Testis (tissue), 3 donors: ENCODE measurements around the gene PRDX2. TPM values are rescaled to one million over a fixed set of nuclear protein-coding genes. Genes with fewer than 3 reads are reported as not detected.
A peak's percentile ranks its signal among the peaks of the same experiment; 100 is the strongest.

ENCODE experiments used
- DNase-seq: peaks from one replicate; pipeline ENCODE4 v3.0.0-alpha.2; 2019
- H3K27ac ChIP-seq, 2 donors: fragments of 200-600 bp; sonication (generic); one replicate each; pipeline ENCODE4 v1.5.1; 2019
- H3K27me3 ChIP-seq: fragments of 200-600 bp; sonication (generic); one replicate; pipeline ENCODE4 v1.5.1; 2019
- H3K36me3 ChIP-seq: fragments of 200-600 bp; sonication (generic); one replicate; pipeline ENCODE4 v1.5.1; 2017; ENCODE audit warnings: low read depth; ENCODE audit errors: missing control alignments
- H3K4me1 ChIP-seq: fragments of 200-600 bp; sonication (generic); one replicate; pipeline ENCODE4 v1.5.1; 2019
- H3K4me3 ChIP-seq, 2 donors: fragments of 200-600 bp; sonication (generic); one replicate each; pipeline ENCODE4 v1.5.1; 2017 to 2019
- H3K9me3 ChIP-seq: fragments of 200-600 bp; sonication (generic); one replicate; pipeline ENCODE4 v1.5.1; 2017
- CTCF ChIP-seq, 3 experiments: fragments of 450-650 bp in 2 of 3; fragments of 200-600 bp in 1 of 3; sonication (generic) in 1 of 3; IDR thresholded peaks; one replicate each; pipeline ENCODE4 v1.5.1; 2016 to 2019; ENCODE audit warnings: antibody characterized with exemption in 3 of 3, mild to moderate bottlenecking in 2 of 3, moderate library complexity in 1 of 3
- POLR2A ChIP-seq: fragments of 450-650 bp; IDR thresholded peaks from one replicate; pipeline ENCODE4 v1.6.1; 2017; ENCODE audit warnings: antibody characterized with exemption, mild to moderate bottlenecking, moderate library complexity
- WGBS, 2 donors: methylation state at CpG; one replicate each; pipeline ENCODE4 v1.1.5; 2018; 5-methylcytosine and 5-hydroxymethylcytosine counted together
- intact Hi-C: fragments of 100-400 bp; cut with DNase I; formaldehyde crosslinking; loops from one replicate; pipeline ENCODE4 v1.15.1; 2023; ENCODE audit warnings: low total_unique reads
- polyA plus RNA-seq: library from polyadenylated mRNA; stranded (reverse); fragments of 350-450 nt; fragmentation: Illumina TruSeq; extraction: RNeasy Lipid Tissue Mini Kit (QIAGEN cat#74804); gene quantifications from one replicate; pipeline ENCODE4 v1.2.3, GENCODE V29; 2014; ENCODE audit warnings: low read depth, low replicate concordance; ENCODE audit not compliant: insufficient read depth
- total RNA-seq, 2 donors: library from RNA; depleted of rRNA; stranded (reverse); fragments of >200 nt; gene quantifications; one replicate each; pipeline ENCODE4 v1.2.3, GENCODE V29; 2016

The PRDX2 gene
- total and polyA plus RNA-seq, 3 donors from 2014 or later = 72.1 to 117 (median 87.1) TPM

GRCh38 chr19:12806242-12807081 is 4.9 kb upstream of the PRDX2 start, which contains the start of gene RNASEH2A:
RNASEH2A (plus strand) TSS chr19:12806584; CDS start chr19:12806674, 90 bp downstream.
- Histone ChIP-seq H3K36me3 (no peaks in the 10 kb centered on the region), H3K27me3 (no peaks in the 10 kb centered on the region), H3K27ac (no peak within 1 kb of the TSS), H3K4me3 (peak within 1 kb of the TSS; percentile 49 to 70), H3K9me3 (no peaks in the 10 kb centered on the region), H3K4me1 (peaks cover 7% of the 10 kb centered on the region)
- intact Hi-C loops = no loop called here
- WGBS, 2 donors = 4 to 12% methylated on average over 13 to 66 of the region's 66 CpGs
- TF ChIP-seq CTCF (IDR thresholded peaks at IDR 0.05) = no peak
- no peak for TF ChIP-seq POLR2A
- DNase-seq = peak; percentile 94

- intact Hi-C loops = no loop called here
Measured at GRCh38 chr19:12804051-12804450, 2.5 kb upstream of the PRDX2 start.

GRCh38 chr19:12802267-12803106 is 887 bp upstream of the PRDX2 start:
- H3K4me3 ChIP-seq = peak overlapping the region; percentile 78 to 87
- no peaks in the 10 kb centered on the region for H3K27me3 ChIP-seq
- WGBS, 2 donors = 28 to 32% methylated on average over 22 of the region's 22 CpGs
- TF ChIP-seq POLR2A (no peak), CTCF (IDR thresholded peaks at IDR 0.05) (no peak)
- H3K27ac ChIP-seq = no peak overlapping the region
- intact Hi-C loops = no loop called here
- H3K36me3 ChIP-seq = no peaks in the 10 kb centered on the region
- no peak for DNase-seq
- H3K9me3 ChIP-seq = no peaks in the 10 kb centered on the region
- peaks cover 17% of the 10 kb centered on the region for H3K4me1 ChIP-seq

More at GRCh38 chr19:12804051-12804450, 2.5 kb upstream of the PRDX2 start:
- TF ChIP-seq POLR2A = no peak
- TF ChIP-seq CTCF (IDR thresholded peaks at IDR 0.05) = no peak
- H3K4me1 ChIP-seq = peaks cover 17% of the 10 kb centered on the region
- H3K9me3 ChIP-seq = no peaks in the 10 kb centered on the region
- H3K27ac ChIP-seq = no peak overlapping the region
- H3K36me3 ChIP-seq = no peaks in the 10 kb centered on the region
- WGBS, 2 donors = 62 to 74% methylated on average over 12 to 26 of the region's 26 CpGs
- no peak overlapping the region for H3K4me3 ChIP-seq
- H3K27me3 ChIP-seq = no peaks in the 10 kb centered on the region
- DNase-seq = no peak

GRCh38 chr19:12800923-12801465 is 606 bp downstream of the PRDX2 start:
- 4% methylated on average over 11 to 37 of the region's 38 CpGs for WGBS, 2 donors

More at GRCh38 chr19:12800923-12801465, 606 bp downstream of the PRDX2 start:
- no peaks in the 10 kb centered on the region for H3K36me3 ChIP-seq
- TF ChIP-seq POLR2A = no peak
- TF ChIP-seq CTCF (IDR thresholded peaks at IDR 0.05) = no peak
- DNase-seq = peak; percentile 25
- intact Hi-C loops = no loop called here
- H3K27ac ChIP-seq = peak overlapping the region; percentile 69 to 70
- peak overlapping the region; percentile 78 to 87 for H3K4me3 ChIP-seq
- no peaks in the 10 kb centered on the region for H3K27me3 ChIP-seq
- H3K9me3 ChIP-seq = no peaks in the 10 kb centered on the region
- H3K4me1 ChIP-seq = peaks cover 20% of the 10 kb centered on the region
